ENCODE measurements around the gene RBMS1.

Gene RBMS1

GRCh38 chr2:160516547-160517365, 23.1 kb upstream of the RBMS1 start:
- H3K9ac ChIP-seq (ENCODE audit: low read length in 2 of 2), result no peak overlapping the region
- H3K4me3 ChIP-seq (ENCODE audit: low read length in 2 of 2), result no peak overlapping the region
- no peak overlapping the region for H3K27ac ChIP-seq (ENCODE audit: low read length)
- no peaks in the 10 kb centered on the region for H3K27me3 ChIP-seq (ENCODE audit: control insufficient read depth in 1 of 2, insufficient read depth in 2 of 2, low read length in 2 of 2)
- no peaks in the 10 kb centered on the region for H3K9me3 ChIP-seq (ENCODE audit: control insufficient read depth in 2 of 2, low read length in 2 of 2)
- no peaks in the 10 kb centered on the region for H3K4me1 ChIP-seq (ENCODE audit: control insufficient read depth, insufficient read depth, low read length)
- no peaks in the 10 kb centered on the region for H3K36me3 ChIP-seq (ENCODE audit: control insufficient read depth in 2 of 2, insufficient read depth in 2 of 2, low read length in 2 of 2)

GRCh38 chr2:160515120-160515519, 21.5 kb upstream of the RBMS1 start:
- no peak overlapping the region for H3K4me3 ChIP-seq (ENCODE audit: low read length in 2 of 2)
- H3K36me3 ChIP-seq (ENCODE audit: control insufficient read depth in 2 of 2, insufficient read depth in 2 of 2, low read length in 2 of 2), result no peaks in the 10 kb centered on the region
- no peaks in the 10 kb centered on the region for H3K9me3 ChIP-seq (ENCODE audit: control insufficient read depth in 2 of 2, low read length in 2 of 2)
- no peaks in the 10 kb centered on the region for H3K4me1 ChIP-seq (ENCODE audit: control insufficient read depth, insufficient read depth, low read length)
- no peaks in the 10 kb centered on the region for H3K27me3 ChIP-seq (ENCODE audit: control insufficient read depth in 1 of 2, insufficient read depth in 2 of 2, low read length in 2 of 2)
- no peak overlapping the region for H3K27ac ChIP-seq (ENCODE audit: low read length)
- H3K9ac ChIP-seq (ENCODE audit: low read length in 2 of 2), result no peak overlapping the region

DNA sequence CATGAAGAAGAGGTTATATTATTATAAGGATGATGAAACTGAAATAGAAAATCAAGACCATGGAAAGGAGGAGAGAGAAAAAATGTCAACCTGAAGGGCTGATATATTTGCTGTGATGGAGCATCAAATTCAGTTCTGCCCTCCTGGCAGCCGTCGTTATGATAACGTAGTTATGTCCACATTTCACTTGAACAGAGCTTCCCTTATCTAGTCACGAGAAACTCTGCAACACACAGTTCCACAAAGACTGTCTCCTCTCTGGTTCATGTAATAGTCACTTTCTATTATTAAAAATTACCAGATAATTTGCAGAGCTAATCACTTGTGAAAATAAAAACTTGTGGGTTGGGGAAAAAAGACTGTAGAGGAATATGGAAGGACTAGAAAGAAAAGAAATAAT, 19.5 kb upstream of the RBMS1 start:
- Histone ChIP-seq H3K36me3 (ENCODE audit: control insufficient read depth in 2 of 2, insufficient read depth in 2 of 2, low read length in 2 of 2) (no peaks in the 10 kb centered on the region), H3K9ac (ENCODE audit: low read length in 2 of 2) (no peak overlapping the region), H3K4me3 (ENCODE audit: low read length in 2 of 2) (no peak overlapping the region), H3K27me3 (ENCODE audit: control insufficient read depth in 1 of 2, insufficient read depth in 2 of 2, low read length in 2 of 2) (no peaks in the 10 kb centered on the region), H3K4me1 (ENCODE audit: control insufficient read depth, insufficient read depth, low read length) (no peaks in the 10 kb centered on the region), H3K9me3 (ENCODE audit: control insufficient read depth in 2 of 2, low read length in 2 of 2) (no peaks in the 10 kb centered on the region), H3K27ac (ENCODE audit: low read length) (no peak overlapping the region)

DNA sequence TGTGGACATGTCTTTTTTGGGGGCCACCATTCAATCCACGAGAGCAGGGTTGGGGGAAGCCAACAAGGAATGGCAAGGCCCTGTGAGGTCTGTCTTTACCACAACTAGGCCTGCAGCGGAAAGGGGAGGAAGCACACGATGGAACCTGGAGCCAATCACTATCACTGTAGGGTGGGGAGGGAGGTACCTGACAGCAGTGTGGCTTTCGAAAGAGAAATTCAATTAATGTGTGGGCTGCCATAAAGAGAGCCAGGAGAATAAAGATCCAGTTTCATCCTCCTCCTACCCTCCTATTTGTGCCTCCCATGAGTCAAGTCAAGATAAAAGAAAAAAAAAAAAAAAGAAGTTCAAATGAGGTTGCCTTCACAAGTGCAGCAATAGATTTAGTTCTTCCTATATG, 18.9 kb upstream of the RBMS1 start:
- no peak overlapping the region for H3K4me3 ChIP-seq (ENCODE audit: low read length in 2 of 2)
- no peak overlapping the region for H3K27ac ChIP-seq (ENCODE audit: low read length)
- H3K27me3 ChIP-seq (ENCODE audit: control insufficient read depth in 1 of 2, insufficient read depth in 2 of 2, low read length in 2 of 2), result no peaks in the 10 kb centered on the region
- H3K9me3 ChIP-seq (ENCODE audit: control insufficient read depth in 2 of 2, low read length in 2 of 2), result no peaks in the 10 kb centered on the region
- H3K36me3 ChIP-seq (ENCODE audit: control insufficient read depth in 2 of 2, insufficient read depth in 2 of 2, low read length in 2 of 2), result no peaks in the 10 kb centered on the region
- H3K9ac ChIP-seq (ENCODE audit: low read length in 2 of 2), result no peak overlapping the region
- H3K4me1 ChIP-seq (ENCODE audit: control insufficient read depth, insufficient read depth, low read length), result no peaks in the 10 kb centered on the region

- Histone ChIP-seq H3K27ac (ENCODE audit: low read length) (no peak overlapping the region), H3K9ac (ENCODE audit: low read length in 2 of 2) (no peak overlapping the region)
Observed at GRCh38 chr2:160510617-160511016, 17.0 kb upstream of the RBMS1 start.

GRCh38 chr2:160509016-160509415, 15.4 kb upstream of the RBMS1 start:
- H3K9ac ChIP-seq (ENCODE audit: low read length in 2 of 2), result no peak overlapping the region
- H3K27me3 ChIP-seq (ENCODE audit: control insufficient read depth in 1 of 2, insufficient read depth in 2 of 2, low read length in 2 of 2), result no peaks in the 10 kb centered on the region
- H3K27ac ChIP-seq (ENCODE audit: low read length), result no peak overlapping the region
- H3K36me3 ChIP-seq (ENCODE audit: control insufficient read depth in 2 of 2, insufficient read depth in 2 of 2, low read length in 2 of 2), result no peaks in the 10 kb centered on the region
- H3K4me1 ChIP-seq (ENCODE audit: control insufficient read depth, insufficient read depth, low read length), result no peaks in the 10 kb centered on the region
- no peaks in the 10 kb centered on the region for H3K9me3 ChIP-seq (ENCODE audit: control insufficient read depth in 2 of 2, low read length in 2 of 2)
- H3K4me3 ChIP-seq (ENCODE audit: low read length in 2 of 2), result no peak overlapping the region

More at GRCh38 chr2:160510617-160511016, 17.0 kb upstream of the RBMS1 start:
- Histone ChIP-seq H3K4me3 (ENCODE audit: low read length in 2 of 2) (no peak overlapping the region), H3K36me3 (ENCODE audit: control insufficient read depth in 2 of 2, insufficient read depth in 2 of 2, low read length in 2 of 2) (no peaks in the 10 kb centered on the region), H3K27me3 (ENCODE audit: control insufficient read depth in 1 of 2, insufficient read depth in 2 of 2, low read length in 2 of 2) (no peaks in the 10 kb centered on the region), H3K4me1 (ENCODE audit: control insufficient read depth, insufficient read depth, low read length) (no peaks in the 10 kb centered on the region), H3K9me3 (ENCODE audit: control insufficient read depth in 2 of 2, low read length in 2 of 2) (no peaks in the 10 kb centered on the region)

DNA sequence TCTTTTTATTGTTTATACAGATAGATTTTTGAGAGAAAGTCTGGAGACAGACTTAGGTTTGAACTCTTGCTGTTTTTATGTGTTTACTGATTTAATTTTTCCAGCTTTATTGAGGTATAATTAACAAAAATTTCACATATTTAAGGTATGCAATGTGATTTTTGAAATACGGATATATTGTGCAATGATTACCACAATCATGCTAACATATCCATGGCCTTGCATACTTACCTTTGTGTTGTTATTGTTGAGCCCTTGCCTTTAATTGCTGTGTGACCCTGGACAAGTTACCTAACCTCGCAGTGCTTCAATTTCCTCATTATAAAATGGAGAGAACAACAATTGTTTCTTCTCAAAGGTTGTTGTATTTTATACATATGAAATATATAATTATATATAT, 13.9 kb upstream of the RBMS1 start:
- Histone ChIP-seq H3K4me3 (ENCODE audit: low read length in 2 of 2) (no peak overlapping the region), H3K36me3 (ENCODE audit: control insufficient read depth in 2 of 2, insufficient read depth in 2 of 2, low read length in 2 of 2) (no peaks in the 10 kb centered on the region), H3K9me3 (ENCODE audit: control insufficient read depth in 2 of 2, low read length in 2 of 2) (no peaks in the 10 kb centered on the region), H3K27me3 (ENCODE audit: control insufficient read depth in 1 of 2, insufficient read depth in 2 of 2, low read length in 2 of 2) (no peaks in the 10 kb centered on the region), H3K27ac (ENCODE audit: low read length) (no peak overlapping the region), H3K9ac (ENCODE audit: low read length in 2 of 2) (no peak overlapping the region), H3K4me1 (ENCODE audit: control insufficient read depth, insufficient read depth, low read length) (no peaks in the 10 kb centered on the region)

DNA sequence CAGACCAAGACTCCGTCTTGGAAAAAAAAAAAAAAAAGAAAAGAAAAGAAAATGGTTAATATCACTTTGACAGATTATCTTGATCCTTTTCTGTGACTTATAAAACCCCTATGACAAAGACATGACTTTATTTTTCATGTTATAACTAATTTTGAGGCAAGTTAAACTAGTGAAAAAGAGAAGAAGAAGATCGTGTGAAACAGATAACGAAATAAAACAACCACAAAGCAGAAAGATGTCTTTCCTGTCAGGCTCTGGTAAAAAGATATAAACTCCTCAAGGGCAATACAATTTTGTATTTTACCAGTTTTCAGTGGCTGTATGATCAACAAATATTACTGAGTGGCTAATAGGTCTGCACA, 13.4 kb upstream of the RBMS1 start:
- no peak overlapping the region for H3K27ac ChIP-seq (ENCODE audit: low read length)
- no peak overlapping the region for H3K9ac ChIP-seq (ENCODE audit: low read length in 2 of 2)
- no peak overlapping the region for H3K4me3 ChIP-seq (ENCODE audit: low read length in 2 of 2)
- H3K4me1 ChIP-seq (ENCODE audit: control insufficient read depth, insufficient read depth, low read length), result no peaks in the 10 kb centered on the region
- H3K36me3 ChIP-seq (ENCODE audit: control insufficient read depth in 2 of 2, insufficient read depth in 2 of 2, low read length in 2 of 2), result no peaks in the 10 kb centered on the region
- no peaks in the 10 kb centered on the region for H3K27me3 ChIP-seq (ENCODE audit: control insufficient read depth in 1 of 2, insufficient read depth in 2 of 2, low read length in 2 of 2)
- H3K9me3 ChIP-seq (ENCODE audit: control insufficient read depth in 2 of 2, low read length in 2 of 2), result no peaks in the 10 kb centered on the region

DNA sequence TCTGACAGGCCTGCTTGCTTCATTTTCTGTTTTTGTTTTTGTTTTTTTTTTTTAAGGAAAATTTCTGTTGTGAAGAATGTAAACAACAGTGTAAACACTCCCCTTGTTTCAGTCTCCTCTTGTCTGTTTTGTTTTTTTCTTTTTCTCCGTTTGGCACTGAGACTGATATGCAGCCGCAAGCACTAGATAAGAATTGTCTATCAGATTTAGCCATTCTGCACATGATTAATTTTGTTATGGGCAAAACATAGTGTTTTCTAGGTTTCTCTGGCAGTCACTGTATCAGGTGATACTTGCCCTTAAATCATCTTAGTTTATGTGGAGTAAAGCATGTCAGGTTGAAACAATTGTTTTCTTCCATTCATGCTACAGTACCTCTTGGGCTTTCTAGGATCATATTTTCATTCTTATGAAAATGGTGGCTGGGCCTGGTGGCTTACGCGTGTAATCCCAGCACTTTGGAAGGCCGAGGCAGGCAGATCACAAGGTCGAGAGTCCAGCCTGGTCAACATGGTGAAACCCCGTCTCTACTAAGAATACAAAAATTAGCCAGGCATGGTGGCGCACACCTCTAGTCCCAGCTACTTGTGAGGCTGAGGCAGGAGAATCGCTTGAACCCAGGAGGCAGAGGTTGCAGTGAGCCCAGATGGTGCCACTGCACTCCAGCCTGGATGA, 12.9 kb upstream of the RBMS1 start:
- no peaks in the 10 kb centered on the region for H3K27me3 ChIP-seq (ENCODE audit: control insufficient read depth in 1 of 2, insufficient read depth in 2 of 2, low read length in 2 of 2)
- H3K4me3 ChIP-seq (ENCODE audit: low read length in 2 of 2), result no peak overlapping the region
- H3K36me3 ChIP-seq (ENCODE audit: control insufficient read depth in 2 of 2, insufficient read depth in 2 of 2, low read length in 2 of 2), result no peaks in the 10 kb centered on the region
- no peaks in the 10 kb centered on the region for H3K4me1 ChIP-seq (ENCODE audit: control insufficient read depth, insufficient read depth, low read length)
- no peaks in the 10 kb centered on the region for H3K9me3 ChIP-seq (ENCODE audit: control insufficient read depth in 2 of 2, low read length in 2 of 2)
- H3K9ac ChIP-seq (ENCODE audit: low read length in 2 of 2), result no peak overlapping the region
- no peak overlapping the region for H3K27ac ChIP-seq (ENCODE audit: low read length)

- Histone ChIP-seq H3K27ac (ENCODE audit: low read length) (no peak overlapping the region), H3K36me3 (ENCODE audit: control insufficient read depth in 2 of 2, insufficient read depth in 2 of 2, low read length in 2 of 2) (no peaks in the 10 kb centered on the region), H3K4me1 (ENCODE audit: control insufficient read depth, insufficient read depth, low read length) (no peaks in the 10 kb centered on the region), H3K9ac (ENCODE audit: low read length in 2 of 2) (no peak overlapping the region), H3K4me3 (ENCODE audit: low read length in 2 of 2) (no peak overlapping the region), H3K9me3 (ENCODE audit: control insufficient read depth in 2 of 2, low read length in 2 of 2) (no peaks in the 10 kb centered on the region), H3K27me3 (ENCODE audit: control insufficient read depth in 1 of 2, insufficient read depth in 2 of 2, low read length in 2 of 2) (no peaks in the 10 kb centered on the region)
Observed at GRCh38 chr2:160505256-160505655, 11.6 kb upstream of the RBMS1 start.

- H3K27ac ChIP-seq (ENCODE audit: low read length), result no peak overlapping the region
- no peaks in the 10 kb centered on the region for H3K36me3 ChIP-seq (ENCODE audit: control insufficient read depth in 2 of 2, insufficient read depth in 2 of 2, low read length in 2 of 2)
- H3K9me3 ChIP-seq (ENCODE audit: control insufficient read depth in 2 of 2, low read length in 2 of 2), result no peaks in the 10 kb centered on the region
- no peaks in the 10 kb centered on the region for H3K4me1 ChIP-seq (ENCODE audit: control insufficient read depth, insufficient read depth, low read length)
- no peak overlapping the region for H3K4me3 ChIP-seq (ENCODE audit: low read length in 2 of 2)
- H3K9ac ChIP-seq (ENCODE audit: low read length in 2 of 2), result no peak overlapping the region
- no peaks in the 10 kb centered on the region for H3K27me3 ChIP-seq (ENCODE audit: control insufficient read depth in 1 of 2, insufficient read depth in 2 of 2, low read length in 2 of 2)
Observed at GRCh38 chr2:160502478-160502877, 8.9 kb upstream of the RBMS1 start.
